Small intestine (tissue), 7 donors: ENCODE measurements around the gene ITPR2. TPM values are rescaled to one million over a fixed set of nuclear protein-coding genes. Genes with fewer than 3 reads are reported as not detected.

ENCODE experiments used
- DNase-seq, 2 donors: peaks; one replicate each; pipeline versions ENCODE4 v3.0.0 to v3.0.0-alpha.2; 2013
- FAIRE-seq: peaks from 2 replicates; lab custom pipeline; 2012; peaks lifted over from hg19 to GRCh38; lab: Jason Lieb, UNC
- H3K27ac ChIP-seq, 3 donors: one replicate each; pipeline ENCODE4 v1.5.1; 2013; ENCODE audit warnings: low read length in 2 of 3, mild to moderate bottlenecking in 2 of 3, control low read depth in 1 of 3, inconsistent platforms in 1 of 3, low read depth in 1 of 3, moderate library complexity in 1 of 3
- H3K27me3 ChIP-seq, 3 donors: one replicate each; pipeline ENCODE4 v1.6.1; 2013; ENCODE audit warnings: low read length in 3 of 3, inconsistent platforms in 1 of 3; ENCODE audit not compliant: control insufficient read depth in 3 of 3, insufficient read depth in 3 of 3
- H3K36me3 ChIP-seq, 3 donors: one replicate each; pipeline ENCODE4 v1.6.1; 2013; ENCODE audit warnings: low read length in 3 of 3, inconsistent platforms in 1 of 3, low read depth in 1 of 3, mild to moderate bottlenecking in 1 of 3, moderate library complexity in 1 of 3; ENCODE audit not compliant: control insufficient read depth in 3 of 3, insufficient read depth in 2 of 3
- H3K4me1 ChIP-seq, 3 donors: one replicate each; pipeline ENCODE4 v1.6.1; 2013; ENCODE audit warnings: low read length in 2 of 3, inconsistent platforms in 1 of 3, low read depth in 1 of 3, mild to moderate bottlenecking in 1 of 3, moderate library complexity in 1 of 3; ENCODE audit not compliant: control insufficient read depth in 3 of 3, insufficient read depth in 2 of 3
- H3K4me3 ChIP-seq, 3 donors: one replicate each; pipeline ENCODE4 v1.5.1; 2013; ENCODE audit warnings: low read length in 3 of 3, control low read depth in 1 of 3, inconsistent platforms in 1 of 3, low read depth in 1 of 3, mild to moderate bottlenecking in 1 of 3, moderate library complexity in 1 of 3
- H3K9me3 ChIP-seq, 2 donors: one replicate each; pipeline ENCODE4 v1.6.1; 2013; ENCODE audit warnings: low read depth in 1 of 2, low read length in 1 of 2; ENCODE audit not compliant: control insufficient read depth in 2 of 2, insufficient read depth in 1 of 2
- WGBS, 3 donors: extraction: QIAGEN DNeasy Blood & Tissue Kit; methylation state at CpG; one replicate each; pipeline ENCODE4 v1.1.7; 2013; 5-methylcytosine and 5-hydroxymethylcytosine counted together
- polyA plus RNA-seq, 4 donors: library from polyadenylated mRNA; stranded (reverse) in 3 of 4; unstranded in 1 of 4; fragments of 200-250 nt in 3 of 4; fragments of 120-200 nt in 1 of 4; gene quantifications; one replicate each; pipeline versions ENCODE4 v1.2.1 to v1.2.3, GENCODE V29; 2013
- donor health status: healthy with polysubstance abuse.
- donor health status: control.
- donor health status: control.
- donor health status: Bipolar disorder and iron deficiency.
- donor health status: healthy.

The ITPR2 gene
- polyA plus RNA-seq, 4 donors: 2.2 to 9.2 (median 4.4) TPM

DNA sequence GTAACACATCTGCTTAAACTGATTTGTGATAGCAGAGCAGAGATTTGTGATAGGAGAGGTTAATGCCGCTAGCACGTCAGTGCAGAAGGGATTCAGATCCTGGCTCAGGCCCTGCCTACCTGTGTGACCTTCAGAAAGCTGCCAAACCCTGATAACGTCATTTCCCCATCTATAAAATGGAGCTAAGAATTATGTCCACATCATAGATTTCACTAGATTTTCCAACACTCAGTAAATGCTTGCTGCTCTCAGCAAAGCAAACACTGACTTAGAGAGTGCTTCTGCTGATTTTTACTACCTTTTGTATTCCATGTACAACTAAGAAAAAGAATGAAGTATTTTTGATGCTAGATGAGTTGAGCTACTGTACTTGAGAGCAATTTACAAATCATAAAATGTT is 261.4 kb downstream of the ITPR2 start:
- FAIRE-seq (no peak), DNase-seq (peak; percentile 15 to 23)
- 36 to 67% (median 51%) methylated on average over 3 of the region's 3 CpGs for WGBS, 3 donors
- no peaks in the 10 kb centered on the region for H3K27me3 ChIP-seq
- no peak overlapping the region for H3K27ac ChIP-seq
- peaks cover 0 to 6% (median 0%) of the 10 kb centered on the region in 3 donors for H3K4me1 ChIP-seq
- H3K4me3 ChIP-seq: no peak overlapping the region
- peaks cover 0 to 11% (median 0%) of the 10 kb centered on the region in 3 donors for H3K36me3 ChIP-seq
- H3K9me3 ChIP-seq: no peaks in the 10 kb centered on the region

- Histone ChIP-seq H3K27me3 (no peaks in the 10 kb centered on the region), H3K9me3 (no peaks in the 10 kb centered on the region), H3K4me3 (no peak overlapping the region), H3K36me3 (peaks cover 0 to 2% (median 0%) of the 10 kb centered on the region in 3 donors), H3K4me1 (peaks cover 0 to under 1% (median 0%) of the 10 kb centered on the region in 3 donors), H3K27ac (no peak overlapping the region)
- no peak for FAIRE-seq
- WGBS, 3 donors: 57 to 82% (median 81%) methylated on average over 2 of the region's 2 CpGs
- DNase-seq: no peak
Observed at GRCh38 chr12:26567126-26567525, 265.9 kb downstream of the ITPR2 start.

DNA sequence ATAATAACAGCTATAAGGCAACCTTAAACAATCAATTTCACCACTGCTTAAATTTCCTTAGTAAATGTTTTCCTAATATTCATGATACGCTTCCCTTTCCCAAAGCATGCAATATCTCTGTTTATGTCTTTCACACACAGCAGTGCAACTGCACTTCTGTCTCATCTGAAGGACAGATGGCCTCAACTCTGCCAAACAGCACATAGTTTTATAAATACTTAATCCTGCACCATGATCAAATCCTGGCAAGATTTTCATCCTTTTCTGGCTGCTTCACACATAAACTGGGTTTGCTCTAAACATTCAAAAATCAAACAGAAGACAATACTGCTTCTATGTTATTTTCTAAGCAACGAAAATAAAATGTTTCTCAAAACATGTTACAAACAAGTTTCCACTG is 266.3 kb downstream of the ITPR2 start:
- H3K27ac ChIP-seq: no peak overlapping the region
- H3K4me3 ChIP-seq: no peak overlapping the region
- DNase-seq (no peak), FAIRE-seq (no peak)
- H3K9me3 ChIP-seq: no peaks in the 10 kb centered on the region
- H3K36me3 ChIP-seq: peaks cover 0 to 2% (median under 1%) of the 10 kb centered on the region in 3 donors
- H3K27me3 ChIP-seq: no peaks in the 10 kb centered on the region
- no peaks in the 10 kb centered on the region for H3K4me1 ChIP-seq
- 70 to 91% (median 79%) methylated on average over 2 of the region's 2 CpGs for WGBS, 3 donors

- no peaks in the 10 kb centered on the region for H3K4me1 ChIP-seq
- H3K36me3 ChIP-seq: peaks cover 0 to 2% (median 1%) of the 10 kb centered on the region in 3 donors
- no peak overlapping the region for H3K27ac ChIP-seq
- no peaks in the 10 kb centered on the region for H3K27me3 ChIP-seq
- DNase-seq (no peak), FAIRE-seq (no peak)
- H3K9me3 ChIP-seq: no peaks in the 10 kb centered on the region
- no peak overlapping the region for H3K4me3 ChIP-seq
Observed at GRCh38 chr12:26566186-26566585, 266.8 kb downstream of the ITPR2 start.

- 72 to 85% (median 78%) methylated on average over 5 of the region's 5 CpGs for WGBS, 3 donors
- Histone ChIP-seq H3K4me3 (no peak overlapping the region), H3K27me3 (no peaks in the 10 kb centered on the region), H3K9me3 (peaks cover 0 to 2% of the 10 kb centered on the region in 2 donors), H3K4me1 (no peaks in the 10 kb centered on the region), H3K36me3 (peaks cover 0 to 3% (median 2%) of the 10 kb centered on the region in 3 donors), H3K27ac (no peak overlapping the region)
- no peak for FAIRE-seq
- DNase-seq: no peak
Observed at GRCh38 chr12:26564391-26564790, 268.6 kb downstream of the ITPR2 start.

DNA sequence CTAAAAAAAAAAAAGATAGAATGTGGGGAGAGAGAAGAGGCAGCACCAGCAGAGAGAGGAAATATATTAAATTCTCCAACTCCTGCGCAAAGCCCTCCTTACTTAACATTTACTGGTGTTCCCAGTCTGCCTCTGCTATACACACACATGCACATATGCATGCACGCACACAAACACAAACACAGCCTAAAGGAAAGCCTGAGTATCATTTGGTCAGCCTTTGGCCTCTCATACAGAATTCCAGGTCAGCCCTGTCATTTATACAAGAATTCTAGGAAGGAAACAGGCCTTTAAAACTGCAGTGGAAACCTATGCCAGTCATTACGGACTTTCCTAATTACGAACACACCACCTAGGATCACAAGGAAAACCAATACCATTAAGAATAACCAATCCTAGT is 269.4 kb downstream of the ITPR2 start:
- no peaks in the 10 kb centered on the region for H3K27me3 ChIP-seq
- DNase-seq: no peak
- peaks cover 0 to 3% (median 0%) of the 10 kb centered on the region in 3 donors for H3K36me3 ChIP-seq
- no peak overlapping the region for H3K4me3 ChIP-seq
- no peaks in the 10 kb centered on the region for H3K4me1 ChIP-seq
- 89 to 99% (median 99%) methylated on average over 4 of the region's 4 CpGs for WGBS, 3 donors
- FAIRE-seq: no peak
- H3K9me3 ChIP-seq: peaks cover 0 to 5% of the 10 kb centered on the region in 2 donors
- H3K27ac ChIP-seq: no peak overlapping the region

DNA sequence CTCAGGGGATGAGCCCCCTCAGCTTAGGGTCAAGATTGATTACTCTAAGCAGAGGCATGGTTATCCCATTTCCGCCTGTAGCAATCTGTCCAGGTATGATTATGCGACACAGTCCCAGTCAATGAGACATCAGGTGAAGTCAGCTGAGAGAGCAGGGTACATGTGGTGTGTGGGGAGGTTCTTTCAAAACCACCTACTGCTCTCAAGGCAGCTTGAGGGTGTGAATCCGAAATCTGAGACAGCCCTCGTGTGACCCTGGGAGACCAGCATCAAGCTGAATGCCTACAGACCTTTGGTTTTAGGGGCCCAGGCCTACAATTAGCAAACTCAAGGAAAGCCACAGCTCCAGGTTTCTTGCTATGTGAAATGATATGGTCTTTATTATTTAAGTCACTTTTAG is 275.7 kb downstream of the ITPR2 start:
- no peak for DNase-seq
- Histone ChIP-seq H3K27ac (no peak overlapping the region), H3K4me3 (no peak overlapping the region), H3K27me3 (no peaks in the 10 kb centered on the region), H3K36me3 (peaks cover 3 to 14% (median 4%) of the 10 kb centered on the region in 3 donors), H3K4me1 (no peaks in the 10 kb centered on the region), H3K9me3 (peaks cover 0 to 5% of the 10 kb centered on the region in 2 donors)
- 92 to 97% (median 96%) methylated on average over 4 of the region's 4 CpGs for WGBS, 3 donors
- no peak for FAIRE-seq

GRCh38 chr12:26556916-26557315 is 276.1 kb downstream of the ITPR2 start:
- FAIRE-seq: no peak
- Histone ChIP-seq H3K4me1 (no peaks in the 10 kb centered on the region), H3K27ac (no peak overlapping the region), H3K27me3 (no peaks in the 10 kb centered on the region), H3K36me3 (peaks cover 3 to 14% (median 4%) of the 10 kb centered on the region in 3 donors), H3K4me3 (no peak overlapping the region), H3K9me3 (peaks cover 0 to 5% of the 10 kb centered on the region in 2 donors)
- WGBS, 3 donors: 94 to 99% (median 95%) methylated on average over 4 of the region's 4 CpGs
- no peak for DNase-seq

GRCh38 chr12:26555139-26555538 is 277.9 kb downstream of the ITPR2 start:
- Histone ChIP-seq H3K4me3 (no peak overlapping the region), H3K9me3 (peaks cover 0 to 5% of the 10 kb centered on the region in 2 donors), H3K36me3 (peaks cover 0 to 14% (median 4%) of the 10 kb centered on the region in 3 donors), H3K4me1 (no peaks in the 10 kb centered on the region), H3K27me3 (no peaks in the 10 kb centered on the region), H3K27ac (no peak overlapping the region)
- DNase-seq (no peak), FAIRE-seq (no peak)
- 92 to 99% (median 97%) methylated on average over 4 of the region's 4 CpGs for WGBS, 3 donors
